Spleen (tissue), 7 donors: ENCODE data around the gene PPP1R37.

Source experiments
- POLR2A ChIP-seq, 3 donors: fragments of 450-650 bp; IDR thresholded peaks; one replicate each; pipeline ENCODE4 v1.5.1; 2017; ENCODE audit warnings: antibody characterized with exemption in 3 of 3, mild to moderate bottlenecking in 1 of 3
- POLR2AphosphoS5 ChIP-seq, 3 donors: sonication (generic); formaldehyde crosslinking; IDR thresholded peaks; one replicate each; pipeline ENCODE4 v1.5.1; 2017; ENCODE audit warnings: antibody characterized with exemption in 3 of 3
- TF ChIP-seq, protein P1 (sequence below), 11 experiments: fragments of 200-600 bp in 7 of 11; fragments of 450-650 bp in 4 of 11; sonication (generic) in 4 of 11; IDR thresholded peaks in 8 of 11; conservative IDR thresholded peaks in 3 of 11; 1 replicate in 7 of 11; 2 replicates in 4 of 11; pipeline versions ENCODE4 v1.4.0 to v1.8.0; 2016 to 2021; ENCODE audit warnings: antibody characterized with exemption in 11 of 11, inconsistent platforms in 4 of 11, mild to moderate bottlenecking in 1 of 11
- donor health status: DM: no; HTN: no; CAD: no; lungs with moderate emphysema.
- donor health status: DM: no; HTN: no; CAD: no.
- donor health status: DM: no; HTN: no; CAD: no.

DNA sequence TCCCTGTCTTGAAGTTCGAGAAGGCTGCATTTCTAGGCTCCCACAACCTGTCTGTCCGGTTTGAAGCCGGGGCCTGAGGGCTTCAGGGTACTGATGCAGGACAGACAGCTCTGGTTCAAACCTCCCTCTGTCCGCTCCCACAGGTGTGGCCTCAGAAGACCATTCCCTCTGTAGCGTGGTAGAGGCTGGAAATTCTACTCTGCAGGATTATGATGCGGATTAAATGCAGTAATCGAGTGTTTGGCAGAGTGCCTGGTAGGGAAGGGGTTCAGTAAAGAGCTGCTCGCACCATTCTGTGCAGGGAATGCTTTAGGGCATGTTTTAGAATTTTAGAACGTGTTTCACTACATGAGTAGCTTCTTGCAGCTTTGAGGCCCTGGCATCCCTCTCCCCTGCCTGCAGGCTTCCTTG, 30.5 kb downstream of the PPP1R37 start:
- TF ChIP-seq, protein P1, sequence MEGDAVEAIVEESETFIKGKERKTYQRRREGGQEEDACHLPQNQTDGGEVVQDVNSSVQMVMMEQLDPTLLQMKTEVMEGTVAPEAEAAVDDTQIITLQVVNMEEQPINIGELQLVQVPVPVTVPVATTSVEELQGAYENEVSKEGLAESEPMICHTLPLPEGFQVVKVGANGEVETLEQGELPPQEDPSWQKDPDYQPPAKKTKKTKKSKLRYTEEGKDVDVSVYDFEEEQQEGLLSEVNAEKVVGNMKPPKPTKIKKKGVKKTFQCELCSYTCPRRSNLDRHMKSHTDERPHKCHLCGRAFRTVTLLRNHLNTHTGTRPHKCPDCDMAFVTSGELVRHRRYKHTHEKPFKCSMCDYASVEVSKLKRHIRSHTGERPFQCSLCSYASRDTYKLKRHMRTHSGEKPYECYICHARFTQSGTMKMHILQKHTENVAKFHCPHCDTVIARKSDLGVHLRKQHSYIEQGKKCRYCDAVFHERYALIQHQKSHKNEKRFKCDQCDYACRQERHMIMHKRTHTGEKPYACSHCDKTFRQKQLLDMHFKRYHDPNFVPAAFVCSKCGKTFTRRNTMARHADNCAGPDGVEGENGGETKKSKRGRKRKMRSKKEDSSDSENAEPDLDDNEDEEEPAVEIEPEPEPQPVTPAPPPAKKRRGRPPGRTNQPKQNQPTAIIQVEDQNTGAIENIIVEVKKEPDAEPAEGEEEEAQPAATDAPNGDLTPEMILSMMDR (IDR thresholded peaks at IDR 0.05 in 8 of 11, conservative IDR thresholded peaks at IDR 0.05 in 3 of 11): no peak
- TF ChIP-seq POLR2A (IDR thresholded peaks at IDR 0.05) (no peak), POLR2AphosphoS5 (IDR thresholded peaks at IDR 0.05) (no peak)
